GM23338 (cell line): ENCODE data around the gene ADSL. TPM values are rescaled to one million over a fixed set of nuclear protein-coding genes. Genes with fewer than 3 reads are reported as not detected.

ENCODE experiments used
- ATAC-seq: fragments of 200-7000 bp; cut with Tn5 transposase; 3 replicates; pipeline ENCODE4 v1.9.1; 2020
- DNase-seq: peaks from one replicate; pipeline ENCODE4 v3.0.0-alpha.2; 2015; ENCODE audit warnings: low spot score
- H2AFZ ChIP-seq: fragments of 200-600 bp; sonication (generic); 2 replicates; pipeline ENCODE4 v1.8.0; 2016; ENCODE audit warnings: antibody characterized with exemption, mild to moderate bottlenecking, moderate library complexity
- H3F3A ChIP-seq: fragments of 200-600 bp; sonication (generic); replicated peaks from 2 replicates; pipeline ENCODE4 v1.8.0; 2017; ENCODE audit warnings: antibody characterized with exemption, mixed run types, low read depth
- H3K27ac ChIP-seq: fragments of 200-600 bp; sonication (generic); 2 replicates; pipeline ENCODE4 v1.6.1; 2016; ENCODE audit warnings: low read depth
- H3K27me3 ChIP-seq: fragments of 200-600 bp; sonication (generic); 2 replicates; pipeline ENCODE4 v1.8.0; 2016; ENCODE audit warnings: mild to moderate bottlenecking, mixed run types, moderate library complexity; ENCODE audit not compliant: insufficient read depth
- H3K36me3 ChIP-seq: fragments of 200-600 bp; sonication (generic); 2 replicates; pipeline ENCODE4 v1.8.0; 2016; ENCODE audit warnings: mild to moderate bottlenecking; ENCODE audit not compliant: insufficient read depth
- H3K4me1 ChIP-seq: fragments of 200-600 bp; sonication (generic); 2 replicates; pipeline ENCODE4 v1.8.0; 2016; ENCODE audit warnings: mild to moderate bottlenecking, moderate library complexity; ENCODE audit not compliant: insufficient read depth
- H3K4me2 ChIP-seq: fragments of 200-600 bp; sonication (generic); 2 replicates; pipeline ENCODE4 v1.7.1; 2017; ENCODE audit warnings: mixed run types
- H3K4me3 ChIP-seq: fragments of 200-600 bp; sonication (generic); 2 replicates; pipeline ENCODE4 v1.6.1; 2016; ENCODE audit warnings: mixed run types
- H3K79me2 ChIP-seq: fragments of 200-600 bp; sonication (generic); replicated peaks from 2 replicates; pipeline ENCODE4 v1.8.0; 2017; ENCODE audit warnings: mild to moderate bottlenecking; ENCODE audit not compliant: insufficient read depth
- H3K9me2 ChIP-seq: fragments of 200-600 bp; sonication (generic); 2 replicates; pipeline ENCODE4 v1.8.0; 2017; ENCODE audit not compliant: insufficient read depth
- H4K20me1 ChIP-seq: fragments of 200-600 bp; sonication (generic); replicated peaks from 2 replicates; pipeline ENCODE4 v1.8.0; 2017; ENCODE audit warnings: mild to moderate bottlenecking; ENCODE audit not compliant: insufficient read depth
- H3K27ac Mint-ChIP-seq: 2 replicates; pipeline ENCODE4 v1.8.0; 2020; ENCODE audit warnings: inconsistent platforms, mild to moderate bottlenecking, moderate library complexity, mixed read lengths
- H3K27me3 Mint-ChIP-seq: 3 replicates; pipeline ENCODE4 v1.8.0; 2022; ENCODE audit warnings: low read depth, mild to moderate bottlenecking, moderate library complexity, mixed read lengths, inconsistent platforms; ENCODE audit not compliant: insufficient read depth, poor library complexity
- H3K36me3 Mint-ChIP-seq: 3 replicates; pipeline ENCODE4 v1.8.0; 2021; ENCODE audit warnings: low read depth, mild to moderate bottlenecking, inconsistent platforms, moderate library complexity, mixed read lengths
- H3K4me1 Mint-ChIP-seq: 3 replicates; pipeline ENCODE4 v1.8.0; 2020; ENCODE audit warnings: mild to moderate bottlenecking, inconsistent platforms, mixed read lengths
- H3K4me3 Mint-ChIP-seq: 3 replicates; pipeline ENCODE4 v1.8.0; 2021; ENCODE audit warnings: moderate library complexity, mild to moderate bottlenecking, inconsistent platforms, mixed read lengths
- H3K9me3 Mint-ChIP-seq: 3 replicates; pipeline ENCODE4 v1.8.0; 2020; ENCODE audit warnings: moderate library complexity, mild to moderate bottlenecking, inconsistent platforms, mixed read lengths
- CREB1 ChIP-seq: fragments of 250-450 bp; sonication (Bioruptor Pico); IDR thresholded peaks from 2 replicates; pipeline ENCODE4 v1.5.0; 2020; ENCODE audit warnings: low read depth, mild to moderate bottlenecking, moderate library complexity
- CTCF ChIP-seq, 2 experiments: fragments of 200-600 bp in 1 of 2; sonication (generic) in 1 of 2; conservative IDR thresholded peaks; 2 replicates each; pipeline versions ENCODE4 v1.5.1 to v1.6.1; 2016 to 2017; ENCODE audit warnings: antibody characterized with exemption in 2 of 2, low read depth in 2 of 2, mild to moderate bottlenecking in 2 of 2, moderate library complexity in 1 of 2
- ETS1 ChIP-seq: IDR thresholded peaks from 2 replicates; pipeline ENCODE4 v1.6.1; 2016; ENCODE audit warnings: antibody characterized with exemption
- EZH2 ChIP-seq: fragments of 200-600 bp; sonication (generic); IDR thresholded peaks from one replicate; pipeline ENCODE4 v1.8.0; 2017; ENCODE audit warnings: antibody characterized with exemption, mild to moderate bottlenecking, low read depth; ENCODE audit not compliant: unreplicated experiment
- EZH2phosphoT487 ChIP-seq: fragments of 200-600 bp; sonication (generic); IDR thresholded peaks from one replicate; pipeline ENCODE4 v1.8.1; 2018; ENCODE audit warnings: antibody characterized with exemption; ENCODE audit not compliant: unreplicated experiment
- JUNB ChIP-seq: IDR thresholded peaks from one replicate; pipeline ENCODE4 v1.6.1; 2016; ENCODE audit warnings: antibody characterized with exemption; ENCODE audit not compliant: unreplicated experiment
- NANOG ChIP-seq: IDR thresholded peaks from 2 replicates; pipeline ENCODE4 v1.6.1; 2016; ENCODE audit warnings: antibody characterized with exemption, borderline replicate concordance
- POLR2AphosphoS5 ChIP-seq: IDR thresholded peaks from 2 replicates; pipeline ENCODE4 v1.6.1; 2016; ENCODE audit warnings: antibody characterized with exemption, low read depth
- ZNF114 ChIP-seq: fragments of 250-450 bp; sonication (Bioruptor Pico); IDR thresholded peaks from 2 replicates; pipeline ENCODE4 v1.5.0; 2020; ENCODE audit warnings: mild to moderate bottlenecking, moderate library complexity
- ZNF331 ChIP-seq: fragments of 250-450 bp; sonication (Bioruptor Pico); IDR thresholded peaks from 2 replicates; pipeline ENCODE4 v1.5.0; 2020; ENCODE audit warnings: low read depth, mild to moderate bottlenecking, moderate library complexity
- ZNF462 ChIP-seq: fragments of 250-450 bp; sonication (Bioruptor Pico); IDR thresholded peaks from 2 replicates; pipeline ENCODE4 v1.5.0; 2020; ENCODE audit warnings: mild to moderate bottlenecking, moderate library complexity
- polyA plus RNA-seq: library from polyadenylated mRNA; unstranded; fragments of >200 nt; fragmentation: Nextera tagmentation; extraction: Ambion mirVana; gene quantifications from 2 replicates; pipeline ENCODE4 v1.2.1, GENCODE V29; 2016
- total RNA-seq: library from RNA; depleted of rRNA; stranded (reverse); fragments of >200 nt; shearing (Covaris generic); gene quantifications from 2 replicates; pipeline ENCODE4 v1.2.3, GENCODE V29; 2014
- TF ChIP-seq, protein P1 (sequence below): IDR thresholded peaks from one replicate; pipeline ENCODE4 v1.6.1; 2018; ENCODE audit warnings: antibody characterized with exemption; ENCODE audit not compliant: unreplicated experiment

Gene ADSL
- total and polyA plus RNA-seq, 2 experiments from 2014 or later, result 120 to 232 TPM

DNA sequence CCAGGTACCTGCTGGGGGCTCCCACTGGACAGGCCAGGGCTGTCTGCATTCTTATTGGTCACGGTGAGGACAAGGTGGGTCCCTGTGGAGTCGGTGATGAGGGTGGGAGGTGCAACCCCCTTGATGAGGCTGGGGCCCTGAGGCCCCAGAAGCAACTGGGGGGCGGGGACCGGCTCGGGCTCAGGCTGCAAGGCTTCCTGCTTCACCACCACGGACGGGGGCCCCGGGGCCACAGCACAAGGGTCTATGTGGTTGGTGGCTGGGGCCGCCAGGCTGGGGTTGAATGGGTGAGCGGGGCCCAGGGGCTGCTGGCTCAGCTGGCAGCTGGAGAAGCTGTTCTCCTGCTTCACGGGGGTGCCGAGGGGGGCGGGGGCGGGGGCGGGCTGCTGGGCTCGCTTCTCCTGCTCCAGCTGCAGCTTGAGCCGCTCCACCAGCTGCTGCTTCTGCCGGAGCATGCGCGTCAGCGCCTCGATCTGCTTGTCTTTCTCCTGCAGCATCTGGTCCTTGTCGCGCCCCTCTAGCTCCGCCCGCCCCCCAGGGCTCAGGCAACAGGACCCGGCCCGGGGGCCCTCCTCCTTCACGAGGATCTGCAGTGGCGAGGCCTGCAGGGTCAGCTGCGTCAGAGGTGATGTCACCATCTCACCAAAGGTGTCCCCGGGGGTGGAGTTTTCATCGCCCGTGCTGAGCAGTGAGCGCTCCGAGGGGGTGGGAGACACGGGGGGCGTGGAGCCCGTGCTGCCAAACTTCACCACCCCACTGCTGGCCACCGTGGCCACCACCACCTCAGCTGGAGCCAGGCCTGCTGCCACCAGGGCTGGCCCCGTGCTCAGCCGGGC, 72.3 kb downstream of the ADSL start:
- no peaks in the 10 kb centered on the region for H3K27me3 ChIP-seq
- H3K9me3 Mint-ChIP-seq, result no peaks in the 10 kb centered on the region
- DNase-seq (no peak), ATAC-seq (no peak)
- TF ChIP-seq ETS1 (no peak), EZH2 (no peak), NANOG (no peak), EZH2phosphoT487 (no peak), ZNF114 (CRISPR knock-in tag) (no peak), CREB1 (CRISPR knock-in tag) (no peak), POLR2AphosphoS5 (no peak), JUNB (no peak), CTCF (conservative IDR thresholded peaks at IDR 0.05; ENCODE audit: low read depth in 2 of 2) (no peak), ZNF462 (no peak), ZNF331 (CRISPR knock-in tag) (no peak)
- TF ChIP-seq, protein P1, sequence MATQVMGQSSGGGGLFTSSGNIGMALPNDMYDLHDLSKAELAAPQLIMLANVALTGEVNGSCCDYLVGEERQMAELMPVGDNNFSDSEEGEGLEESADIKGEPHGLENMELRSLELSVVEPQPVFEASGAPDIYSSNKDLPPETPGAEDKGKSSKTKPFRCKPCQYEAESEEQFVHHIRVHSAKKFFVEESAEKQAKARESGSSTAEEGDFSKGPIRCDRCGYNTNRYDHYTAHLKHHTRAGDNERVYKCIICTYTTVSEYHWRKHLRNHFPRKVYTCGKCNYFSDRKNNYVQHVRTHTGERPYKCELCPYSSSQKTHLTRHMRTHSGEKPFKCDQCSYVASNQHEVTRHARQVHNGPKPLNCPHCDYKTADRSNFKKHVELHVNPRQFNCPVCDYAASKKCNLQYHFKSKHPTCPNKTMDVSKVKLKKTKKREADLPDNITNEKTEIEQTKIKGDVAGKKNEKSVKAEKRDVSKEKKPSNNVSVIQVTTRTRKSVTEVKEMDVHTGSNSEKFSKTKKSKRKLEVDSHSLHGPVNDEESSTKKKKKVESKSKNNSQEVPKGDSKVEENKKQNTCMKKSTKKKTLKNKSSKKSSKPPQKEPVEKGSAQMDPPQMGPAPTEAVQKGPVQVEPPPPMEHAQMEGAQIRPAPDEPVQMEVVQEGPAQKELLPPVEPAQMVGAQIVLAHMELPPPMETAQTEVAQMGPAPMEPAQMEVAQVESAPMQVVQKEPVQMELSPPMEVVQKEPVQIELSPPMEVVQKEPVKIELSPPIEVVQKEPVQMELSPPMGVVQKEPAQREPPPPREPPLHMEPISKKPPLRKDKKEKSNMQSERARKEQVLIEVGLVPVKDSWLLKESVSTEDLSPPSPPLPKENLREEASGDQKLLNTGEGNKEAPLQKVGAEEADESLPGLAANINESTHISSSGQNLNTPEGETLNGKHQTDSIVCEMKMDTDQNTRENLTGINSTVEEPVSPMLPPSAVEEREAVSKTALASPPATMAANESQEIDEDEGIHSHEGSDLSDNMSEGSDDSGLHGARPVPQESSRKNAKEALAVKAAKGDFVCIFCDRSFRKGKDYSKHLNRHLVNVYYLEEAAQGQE, result no peak
- no peak overlapping the region for H3K27ac Mint-ChIP-seq
- no peaks in the 10 kb centered on the region; the same call in 2 of the 3 replicates for H3K4me1 Mint-ChIP-seq
- no peak overlapping the region for H3K27ac ChIP-seq
- no peak overlapping the region for H2AFZ ChIP-seq
- peaks cover 9% of the 10 kb centered on the region for H3K27me3 Mint-ChIP-seq
- no peak overlapping the region for H3K4me3 ChIP-seq
- H3K36me3 ChIP-seq, result no peaks in the 10 kb centered on the region
- H3K4me2 ChIP-seq, result no peak overlapping the region
- no peaks in the 10 kb centered on the region for H3K79me2 ChIP-seq
- peaks cover 27% of the 10 kb centered on the region for H3K36me3 Mint-ChIP-seq
- H3K4me1 ChIP-seq, result no peaks in the 10 kb centered on the region
- 0 out of 2 replicates have a peak, but pooled peaks cover 4% of the 10 kb centered on the region for H4K20me1 ChIP-seq
- H3K4me3 Mint-ChIP-seq, result no peak overlapping the region
- no peaks in the 10 kb centered on the region for H3F3A ChIP-seq
- no peaks in the 10 kb centered on the region for H3K9me2 ChIP-seq
